Forelimb muscle (tissue), 1 donor: ENCODE data around the gene ZFAND2B. TPM values are rescaled to one million over a fixed set of nuclear protein-coding genes. Genes with fewer than 3 reads are reported as not detected.

ENCODE experiments used
- DNase-seq: peaks from one replicate; pipeline ENCODE4 v3.0.0-alpha.2; 2013; ENCODE audit warnings: low read depth
- polyA plus RNA-seq: library from polyadenylated mRNA; unstranded; fragments of 120-200 nt; gene quantifications from one replicate; pipeline ENCODE4 v1.2.1, GENCODE V29; 2013; ENCODE audit not compliant: insufficient read length

ZFAND2B gene, protein sequence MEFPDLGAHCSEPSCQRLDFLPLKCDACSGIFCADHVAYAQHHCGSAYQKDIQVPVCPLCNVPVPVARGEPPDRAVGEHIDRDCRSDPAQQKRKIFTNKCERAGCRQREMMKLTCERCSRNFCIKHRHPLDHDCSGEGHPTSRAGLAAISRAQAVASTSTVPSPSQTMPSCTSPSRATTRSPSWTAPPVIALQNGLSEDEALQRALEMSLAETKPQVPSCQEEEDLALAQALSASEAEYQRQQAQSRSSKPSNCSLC
- 21.0 TPM for polyA plus RNA-seq

DNA sequence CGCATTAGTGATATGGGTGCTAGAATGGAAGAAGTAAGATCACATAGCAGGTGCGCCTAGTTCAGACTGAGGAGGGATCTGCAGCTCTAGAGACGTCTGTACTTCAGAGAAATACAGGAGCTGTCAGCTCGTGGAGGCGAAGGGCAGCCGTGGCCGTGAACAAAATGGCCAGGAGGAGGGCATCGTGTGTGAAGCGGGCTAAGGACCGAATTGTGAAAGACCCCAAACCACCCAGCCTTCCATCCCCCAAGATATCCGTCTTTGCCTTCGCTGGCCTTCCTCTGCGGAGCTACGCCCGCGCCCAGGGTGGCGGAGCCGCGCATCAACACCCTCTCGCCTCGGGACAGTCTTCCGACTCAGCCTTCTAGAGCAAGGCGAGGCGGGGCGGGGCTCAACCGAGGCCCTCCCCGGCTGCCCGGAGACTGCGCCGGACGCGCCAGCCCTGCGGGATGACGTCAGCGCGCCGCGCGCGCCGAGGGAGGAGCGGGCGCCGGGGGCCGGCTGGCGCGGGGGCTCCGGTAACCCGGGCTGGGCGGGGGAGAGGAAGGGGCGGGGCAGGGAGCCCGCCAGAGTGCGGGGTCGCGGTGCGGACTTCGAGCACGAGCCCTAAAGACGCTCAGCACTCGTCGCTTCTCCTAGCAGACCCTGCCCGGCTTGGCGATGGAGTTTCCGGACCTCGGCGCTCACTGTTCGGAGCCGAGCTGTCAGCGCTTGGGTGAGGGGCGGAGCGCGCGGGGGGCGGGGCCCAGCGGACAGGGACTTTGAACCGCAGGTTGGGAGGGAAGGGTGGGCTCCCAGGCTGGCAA, at the start of gene ZFAND2B:
Gene ZFAND2B (plus strand): TSS at position 455 of the 806 bp plus-strand sequence. CDS start 206 bp downstream, at position 661.
- DNase-seq: peak; percentile 88

DNA sequence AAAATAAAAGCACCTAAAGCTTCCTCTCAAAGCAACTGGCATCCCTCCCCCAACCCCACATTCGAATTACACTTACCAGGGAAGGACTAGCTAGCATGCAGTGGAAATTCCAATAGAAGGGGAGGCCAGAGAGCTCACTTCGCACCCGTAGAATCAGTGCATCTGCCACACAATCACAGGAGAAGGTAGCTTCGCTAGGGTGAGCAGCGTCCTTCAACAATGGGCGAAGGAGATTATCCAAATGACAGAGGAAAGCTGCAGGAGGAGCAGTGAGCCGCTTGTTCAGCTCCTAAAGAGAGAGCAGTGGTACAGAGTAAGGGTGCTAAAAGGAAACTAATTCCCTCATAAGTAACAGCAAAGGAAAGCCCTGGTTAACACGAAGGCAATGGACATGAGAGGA, 49.2 kb upstream of the ZFAND2B start:
- no peak for DNase-seq

DNA sequence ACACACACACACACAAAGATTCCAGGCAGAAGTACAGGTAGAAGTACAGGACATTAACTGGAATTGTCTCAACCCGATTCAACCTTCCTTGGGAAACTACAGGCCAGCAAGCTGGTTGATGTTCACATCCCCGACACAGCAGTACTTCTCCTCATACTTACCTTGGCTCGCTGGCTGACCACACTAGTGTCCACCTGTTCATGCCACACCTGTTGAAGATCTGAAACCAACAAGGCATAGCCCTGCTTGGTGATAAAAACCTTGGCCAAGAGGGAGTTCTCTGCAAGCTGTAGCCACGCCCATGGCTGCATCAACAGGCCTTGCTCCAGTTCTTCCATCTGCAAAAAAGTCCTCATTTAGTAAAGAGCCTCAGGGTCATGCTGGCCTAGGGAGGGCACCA, 48.6 kb upstream of the ZFAND2B start:
- DNase-seq: no peak

DNA sequence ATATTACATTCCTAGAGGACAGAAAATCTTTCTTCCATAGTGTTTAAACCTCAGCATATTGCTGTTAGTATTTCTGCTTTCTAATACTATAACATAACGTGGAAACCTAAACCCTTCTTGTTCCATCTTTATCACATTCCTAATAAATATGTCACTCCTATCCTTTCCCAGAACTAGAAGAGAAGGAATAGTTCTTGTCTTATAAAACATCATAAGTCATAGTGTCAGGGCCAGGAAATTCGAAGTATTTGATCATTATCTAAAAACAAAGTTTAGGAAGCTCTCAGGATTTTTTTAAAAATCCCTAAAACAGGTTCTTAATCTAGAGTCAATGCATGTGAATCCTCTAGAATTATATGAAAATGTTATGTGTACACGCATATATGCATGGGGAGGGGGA, 48.0 kb upstream of the ZFAND2B start:
- DNase-seq: no peak

DNA sequence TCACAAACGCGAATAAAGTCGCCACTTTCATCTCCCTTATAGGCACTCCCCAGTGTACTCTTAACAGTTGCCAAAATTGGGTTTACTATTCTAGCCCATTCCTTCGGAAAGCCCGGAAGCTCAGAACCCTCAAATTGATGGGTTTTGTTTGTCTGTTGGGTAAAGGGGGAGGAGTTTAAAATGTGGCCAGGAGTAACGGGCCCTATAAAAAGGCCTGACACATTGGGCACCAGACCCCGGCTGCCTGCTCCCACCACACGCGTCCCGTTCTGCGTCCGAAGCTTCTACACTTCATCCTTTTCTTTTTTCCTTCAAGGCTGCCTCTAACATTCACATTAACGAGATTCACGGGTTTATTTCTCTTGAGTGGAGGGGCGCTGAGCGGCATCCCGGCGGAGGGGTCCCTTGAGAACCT, 46.8 kb upstream of the ZFAND2B start:
- DNase-seq: no peak

DNA sequence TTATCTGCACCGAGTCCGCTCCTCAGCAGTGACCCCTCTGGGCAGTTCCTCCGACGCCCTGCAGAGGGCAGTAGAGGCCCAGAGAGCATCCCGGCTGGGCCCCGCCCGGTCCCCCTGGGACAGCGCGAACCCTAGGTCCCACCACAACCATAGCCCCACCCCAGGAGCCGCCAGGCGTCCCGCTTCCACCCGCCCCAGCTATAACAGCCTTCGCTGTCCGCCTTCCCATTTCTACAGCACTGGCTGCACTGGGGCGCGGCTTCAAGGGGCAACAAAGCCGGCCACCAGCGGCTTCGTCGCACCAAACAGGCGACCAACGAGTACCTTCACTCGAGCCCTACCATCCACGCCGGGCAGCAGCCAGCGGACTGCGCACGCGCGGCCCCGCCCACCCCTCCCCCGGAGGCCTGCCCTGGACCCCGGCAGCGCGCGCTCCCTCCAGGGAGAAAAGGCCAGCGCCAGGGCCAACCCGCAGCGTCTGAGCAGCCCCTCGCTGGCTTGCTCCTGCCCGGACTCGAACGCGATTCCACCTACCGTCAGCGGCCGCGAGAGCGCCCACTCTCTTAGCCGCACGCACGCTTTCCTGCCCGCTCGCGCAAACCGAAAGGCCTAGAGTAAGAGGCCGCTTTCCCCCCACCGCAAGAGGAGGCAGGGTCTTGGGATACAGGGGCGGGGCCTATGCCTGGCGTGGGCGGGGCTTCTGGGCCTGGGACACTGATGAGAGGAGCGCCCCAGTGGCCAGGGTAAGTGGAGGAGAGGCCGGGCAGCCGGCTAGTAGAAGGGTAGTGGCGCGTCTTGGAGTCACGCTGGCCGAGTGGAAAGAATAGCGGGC, 46.2 kb upstream of the ZFAND2B start, which contains the start of gene NHEJ1:
Gene NHEJ1 (minus strand): TSS at position 630 of the 832 bp plus-strand sequence. CDS start 2,453 bp downstream, outside the sequence.
- DNase-seq: peak; percentile 61

DNA sequence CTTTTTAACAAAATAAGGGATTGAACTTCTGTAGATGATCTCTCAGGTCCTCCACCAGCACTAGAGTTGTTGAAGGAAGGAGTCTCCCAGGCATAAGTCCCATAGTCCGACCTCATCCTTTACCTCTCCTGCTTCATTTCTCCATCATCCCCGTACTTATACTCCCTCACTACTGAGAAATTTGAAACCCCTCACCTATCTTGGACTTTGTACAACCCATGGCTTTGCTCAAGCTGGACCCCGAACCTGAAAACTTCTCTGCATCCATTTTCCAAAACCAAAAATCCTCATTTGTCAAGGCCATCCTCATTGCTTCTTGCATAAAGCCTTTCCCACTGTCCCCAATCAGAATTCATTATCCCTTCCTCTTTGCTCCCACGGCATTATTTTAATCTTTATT, 45.5 kb upstream of the ZFAND2B start:
- DNase-seq: no peak

DNA sequence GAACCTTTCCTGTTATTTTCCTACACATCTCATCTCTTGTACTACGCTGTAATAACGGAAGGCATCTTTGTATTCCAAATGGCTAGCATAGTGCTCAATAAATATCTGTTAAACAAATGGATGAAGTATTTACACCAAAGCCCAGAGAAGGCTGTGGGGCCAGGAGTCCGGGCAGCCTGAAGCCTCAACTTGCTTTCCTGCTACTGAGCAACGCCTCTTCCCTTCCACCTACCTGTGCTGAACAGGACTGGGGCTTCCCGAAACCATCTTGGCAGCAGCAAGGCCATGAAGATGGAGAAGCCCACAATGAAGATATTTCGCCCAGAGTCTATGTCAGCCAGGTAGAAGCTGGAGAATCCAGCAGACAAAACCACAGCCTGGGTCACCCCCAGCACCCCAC, 43.4 kb upstream of the ZFAND2B start:
- no peak for DNase-seq

DNA sequence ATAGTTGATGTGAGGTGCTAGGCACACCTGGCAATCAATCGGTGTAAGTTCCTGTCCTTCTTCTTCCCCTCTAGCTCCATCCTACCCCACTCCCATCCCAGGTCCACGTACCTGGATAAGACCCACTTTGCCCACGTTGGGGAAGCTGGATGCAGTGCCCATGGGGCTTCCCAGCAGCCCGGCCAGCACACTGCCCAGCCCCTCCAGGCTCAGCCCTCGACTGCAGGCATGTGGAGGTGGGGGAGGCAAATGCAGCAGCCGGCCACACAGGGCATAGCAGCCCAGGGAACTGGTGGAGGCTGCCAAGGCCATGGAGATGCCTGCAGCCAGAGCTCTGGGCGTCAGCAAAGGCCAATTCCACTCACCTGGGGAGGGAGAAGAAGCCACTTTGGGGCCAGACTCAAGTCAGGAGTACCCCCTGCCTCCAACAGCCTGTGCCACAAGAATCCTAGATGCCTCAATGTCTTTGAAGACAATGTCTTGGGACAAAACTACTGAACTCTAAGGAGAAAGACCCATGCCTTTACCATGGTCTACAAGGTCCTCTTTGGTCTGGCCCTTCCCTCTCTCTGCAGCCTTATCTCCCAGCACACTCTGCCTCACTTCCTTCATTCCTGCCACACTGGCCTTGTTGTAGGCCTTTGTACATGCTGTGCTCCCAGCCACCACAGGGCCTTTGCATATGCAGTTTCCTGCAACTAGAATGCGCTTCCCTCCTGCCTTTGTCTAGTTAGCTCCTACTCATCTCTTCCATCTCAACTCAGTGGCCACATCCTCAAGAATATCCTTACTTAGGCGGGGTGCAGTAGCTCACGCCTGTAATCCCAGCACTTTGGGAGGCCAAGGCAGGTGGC, 41.3 kb upstream of the ZFAND2B start:
- DNase-seq: no peak

DNA sequence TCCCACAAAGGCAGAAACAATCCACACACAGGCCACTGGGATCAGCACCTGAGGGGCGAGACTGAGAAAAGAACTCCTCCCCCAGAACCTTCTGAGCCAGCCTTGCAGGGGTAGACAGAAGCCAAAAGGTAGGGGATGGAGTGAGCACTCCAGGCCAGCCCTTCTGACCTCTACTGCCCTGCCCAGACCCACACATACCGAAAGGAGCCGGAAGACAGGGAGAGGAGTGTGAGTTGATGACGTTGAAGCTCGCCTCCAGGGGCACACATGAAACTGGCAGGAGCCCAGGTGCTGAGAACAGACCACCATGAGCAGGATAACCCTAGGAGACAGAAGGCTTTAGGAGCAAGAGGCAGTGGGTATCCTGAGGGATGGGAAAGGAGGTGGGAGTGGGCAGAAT, 38.6 kb upstream of the ZFAND2B start:
- no peak for DNase-seq

DNA sequence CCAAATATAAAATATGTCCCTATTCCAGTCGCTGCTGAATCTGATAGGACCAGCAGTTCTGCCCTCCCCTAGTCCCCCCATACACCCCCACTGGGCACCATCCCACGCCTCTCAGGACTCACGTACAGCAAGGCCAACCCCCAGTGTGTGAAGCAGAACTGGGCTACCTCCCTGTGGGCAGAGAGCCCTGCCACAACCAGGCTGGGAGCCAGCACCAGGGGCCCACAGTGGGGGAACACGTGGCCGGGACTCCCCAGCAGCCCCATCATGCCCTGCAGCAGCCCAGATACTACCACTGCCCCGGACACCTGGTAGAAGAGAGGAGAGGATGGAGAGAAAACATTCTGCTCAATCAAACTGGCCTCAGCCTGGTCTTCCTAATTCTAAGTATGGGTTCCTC, 38.1 kb upstream of the ZFAND2B start:
- no peak for DNase-seq

DNA sequence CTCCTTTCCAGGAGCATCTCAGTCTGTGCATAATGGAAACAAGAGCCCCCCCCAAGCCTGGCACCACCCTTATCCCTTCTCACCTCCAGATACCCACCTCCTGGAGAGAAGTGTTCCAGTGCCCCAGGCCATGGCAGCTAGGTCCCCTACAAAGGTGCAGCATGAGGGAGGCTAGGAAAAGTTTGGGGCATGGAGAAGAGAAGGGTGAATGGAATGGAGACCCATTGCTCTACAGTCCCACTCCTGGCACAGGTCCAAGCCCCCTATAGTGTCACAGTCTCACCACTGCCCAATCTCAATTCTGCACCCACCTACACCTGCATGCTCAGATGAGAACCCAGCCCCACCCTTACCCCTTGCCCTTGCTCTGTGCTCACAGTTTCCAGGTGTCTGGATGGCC, 37.6 kb upstream of the ZFAND2B start:
- DNase-seq: no peak

DNA sequence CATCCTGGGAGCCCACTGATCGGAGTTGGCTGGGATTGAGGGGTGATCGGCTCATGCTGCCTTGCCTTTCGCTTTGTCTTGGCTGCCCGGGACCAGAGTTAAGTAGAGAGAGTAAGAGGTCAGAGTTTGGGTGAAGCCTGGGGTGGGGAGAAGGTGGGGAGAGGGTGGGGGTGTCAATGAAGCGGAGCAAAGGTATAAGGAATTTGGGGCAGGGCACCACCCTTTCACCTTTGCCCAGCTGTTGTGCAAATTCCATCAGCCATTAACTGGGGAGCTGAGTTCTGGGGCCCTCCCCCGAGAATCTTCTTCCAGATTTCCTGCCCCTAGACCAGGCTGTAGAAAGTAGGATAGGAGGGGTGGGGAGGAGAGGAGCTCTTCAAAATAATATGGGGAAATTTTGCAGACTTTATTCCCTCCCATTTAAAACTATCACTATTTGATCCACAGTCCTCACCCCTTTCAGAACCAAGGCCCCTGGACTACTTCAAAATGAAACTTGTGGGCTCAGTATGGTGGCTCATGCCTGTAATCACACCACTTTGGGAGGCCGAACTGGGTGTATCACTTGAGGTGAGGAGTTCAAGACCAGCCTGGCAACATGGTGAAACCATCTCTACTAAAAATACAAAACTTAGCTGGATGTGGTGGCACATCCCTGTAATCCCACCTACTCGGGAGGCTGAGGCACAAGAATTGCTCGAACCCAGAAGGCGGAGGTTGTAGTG, 36.5 kb upstream of the ZFAND2B start, which contains the start of gene SLC23A3:
Gene SLC23A3 (minus strand): TSS at position 100 of the 725 bp plus-strand sequence. CDS start 45 bp downstream, at position 55.
- no peak for DNase-seq

DNA sequence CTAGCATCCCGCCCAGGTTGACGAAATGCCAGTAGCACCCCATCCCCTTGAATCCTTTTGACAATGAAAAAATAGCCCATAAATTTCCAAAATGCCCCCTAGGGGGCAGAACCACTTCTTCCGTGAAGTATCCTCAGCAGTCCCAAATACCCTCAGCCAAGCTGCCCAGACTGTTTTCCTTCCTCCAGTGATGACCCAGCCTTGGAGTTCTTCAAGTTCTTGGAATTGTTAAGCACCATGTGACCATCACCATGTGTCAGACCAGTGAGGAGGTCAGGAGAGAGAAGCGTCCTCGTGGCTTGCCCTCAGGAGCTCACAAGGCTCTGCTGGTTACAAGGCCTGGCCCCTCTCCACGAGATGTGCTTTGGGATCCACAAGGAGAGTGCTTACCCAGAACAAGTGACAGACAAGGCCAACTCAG, 35.3 kb upstream of the ZFAND2B start:
- no peak for DNase-seq

DNA sequence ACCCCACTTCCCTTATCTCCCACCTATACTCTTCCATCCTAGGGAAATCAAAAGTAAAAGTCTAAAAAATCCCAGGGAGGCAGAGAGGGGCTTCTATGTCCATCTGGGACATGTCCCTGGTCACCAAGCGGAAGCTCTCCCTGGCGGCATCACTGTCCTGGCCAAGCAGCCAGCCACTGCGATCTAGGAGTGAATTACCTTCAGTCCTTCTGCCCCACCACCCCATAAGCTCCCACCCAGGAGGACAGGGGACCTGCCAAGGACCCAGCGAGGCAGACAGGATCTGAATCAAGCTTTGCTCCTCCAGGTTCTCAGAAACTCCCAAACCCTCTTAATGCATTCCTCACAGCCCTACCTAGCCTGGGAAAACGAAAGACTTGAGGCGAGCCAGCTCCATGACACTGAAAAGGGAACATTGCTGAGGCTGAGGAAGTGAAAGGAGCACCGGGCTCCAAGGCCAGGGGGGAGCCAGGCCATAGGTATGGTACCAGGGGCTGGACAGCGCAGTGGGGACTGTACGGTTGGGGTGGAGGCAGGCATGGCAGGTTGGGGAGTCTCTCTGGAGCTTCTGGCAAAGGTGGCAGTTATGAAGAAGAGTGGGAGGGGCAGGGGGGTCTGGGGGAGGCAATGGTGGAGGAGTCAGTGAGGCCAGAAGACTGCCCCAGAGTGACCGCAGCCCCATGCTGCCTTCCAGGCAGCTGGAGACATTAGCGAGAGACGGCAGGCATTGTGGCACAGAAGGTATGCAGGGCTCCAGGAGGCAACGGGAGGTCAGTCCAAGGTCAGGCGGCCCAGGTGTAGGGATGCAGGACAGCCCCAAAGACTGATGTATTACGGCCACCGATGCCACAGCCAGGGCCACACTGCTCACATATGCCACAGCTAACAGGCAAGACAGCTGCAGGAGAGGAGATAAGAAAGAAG, 34.1 kb upstream of the ZFAND2B start:
- no peak for DNase-seq

DNA sequence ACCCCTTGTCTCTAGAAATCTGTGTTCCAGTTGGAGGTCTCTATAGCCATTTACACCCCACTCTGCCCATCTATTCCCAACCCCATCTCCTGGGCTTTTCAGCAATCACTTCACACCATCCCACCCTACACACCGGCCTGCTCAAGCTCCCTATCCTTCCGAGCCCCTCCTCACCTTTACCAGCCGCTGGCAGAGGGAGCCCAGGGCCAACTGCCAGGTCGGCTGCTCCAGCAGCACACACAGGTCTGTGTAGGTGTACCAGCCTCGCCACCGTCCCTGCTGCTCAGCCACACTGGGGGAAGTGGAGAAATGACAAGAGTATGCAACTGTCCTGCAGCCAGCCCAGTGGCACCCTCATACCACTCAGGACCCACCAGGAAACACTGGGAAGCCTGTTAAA, 33.4 kb upstream of the ZFAND2B start:
- DNase-seq: no peak

DNA sequence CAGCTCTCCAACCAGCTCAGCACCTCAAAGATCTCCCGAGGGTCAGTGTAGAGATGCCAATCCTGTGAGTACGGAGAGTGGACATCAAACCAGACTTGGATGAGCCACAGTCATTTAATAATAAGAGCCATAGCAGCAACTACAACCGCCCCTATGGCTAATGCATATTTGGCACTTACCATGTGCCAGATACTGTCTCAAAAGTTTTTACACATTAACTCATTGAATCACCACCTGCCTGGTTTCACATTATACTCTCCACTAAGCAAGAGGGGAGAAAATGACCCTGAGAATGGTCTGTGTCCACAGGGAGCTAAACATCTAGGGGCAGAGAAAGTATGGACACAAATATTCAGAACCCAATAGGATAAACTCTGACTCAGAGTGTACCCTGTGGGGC, 32.4 kb upstream of the ZFAND2B start:
- no peak for DNase-seq

DNA sequence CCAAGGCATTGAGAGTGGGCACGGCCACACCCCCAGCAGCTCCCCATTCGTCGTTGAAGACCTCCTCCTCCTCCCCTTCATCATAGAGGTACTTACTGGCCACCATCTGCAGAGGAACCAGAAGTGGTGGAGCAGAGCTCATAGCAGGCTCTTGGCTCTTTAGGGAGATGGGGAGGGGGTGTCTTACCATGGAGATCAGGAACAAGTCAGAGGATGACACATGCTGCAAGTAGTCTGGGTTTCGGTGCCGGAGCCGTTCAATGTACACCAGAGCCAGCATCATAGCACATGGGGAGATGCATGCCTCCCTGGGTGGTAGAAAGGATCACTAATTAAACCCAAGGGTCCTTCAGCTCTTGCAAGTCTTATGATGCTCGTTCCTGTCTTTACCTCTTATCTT, 31.8 kb upstream of the ZFAND2B start:
- no peak for DNase-seq

DNA sequence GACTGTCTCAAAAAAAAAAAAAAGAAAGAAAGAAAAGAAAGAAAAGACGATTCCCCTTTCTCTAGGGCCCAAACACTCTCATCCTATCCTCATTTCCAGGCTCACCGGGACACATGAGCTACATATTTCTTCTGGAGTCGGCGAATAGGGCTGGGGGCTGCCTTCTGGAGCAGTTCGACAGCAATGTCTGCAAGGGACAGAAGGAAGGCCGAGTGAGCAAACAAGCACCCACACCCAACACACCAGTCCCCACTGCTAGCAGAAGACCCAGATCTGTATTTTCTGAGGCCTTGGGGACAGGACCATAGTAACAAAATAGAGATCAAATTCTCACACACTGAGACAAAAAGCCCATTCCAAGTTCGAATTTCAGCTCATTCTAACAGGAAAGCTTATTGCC, 31.1 kb upstream of the ZFAND2B start:
- no peak for DNase-seq
